IMR-90 (cell line): ENCODE measurements around the gene ZNF362. TPM values are rescaled to one million over a fixed set of nuclear protein-coding genes. Genes with fewer than 3 reads are reported as not detected.

ENCODE experiments used
- ATAC-seq: fragments of 200-7000 bp; cut with Tn5 transposase; 2 replicates; pipeline ENCODE4 v1.9.1; 2020; ENCODE audit warnings: low read depth, mild to moderate bottlenecking, moderate library complexity
- BruUV-seq: library from RNA; stranded (reverse); fragments of 400-500 nt; replicated peaks from 2 replicates; lab custom pipeline; 2021; lab: Mats Ljungman, UMichigan
- CTCF ChIA-PET: fragments of 300-600 bp; formaldehyde crosslinking; extraction: SDS; loops from one replicate; lab custom pipeline; 2021; ENCODE audit warnings: antibody characterized with exemption; lab: Yijun Ruan, JAX
- POLR2A ChIA-PET: fragments of 300-600 bp; sonication (Branson Sonifier 250); formaldehyde crosslinking; loops from one replicate; lab custom pipeline; 2022; ENCODE audit warnings: antibody characterized with exemption; ENCODE audit not compliant: unreplicated experiment; lab: Charles Lee
- DNase-seq: peaks from one replicate; pipeline ENCODE4 v3.0.0; 2013
- H2AFZ ChIP-seq: replicated peaks from 2 replicates; pipeline ENCODE3; 2013; ENCODE audit warnings: low read length, mild to moderate bottlenecking; ENCODE audit not compliant: poor library complexity
- H2AK5ac ChIP-seq: 2 replicates; pipeline ENCODE4 v1.6.1; 2013; ENCODE audit warnings: low read depth, low read length, inconsistent platforms
- H2AK9ac ChIP-seq: replicated peaks from 2 replicates; pipeline ENCODE3; 2013; ENCODE audit warnings: mild to moderate bottlenecking, low read depth, low read length, moderate library complexity; ENCODE audit not compliant: poor library complexity
- H2BK120ac ChIP-seq: 2 replicates; pipeline ENCODE4 v1.6.1; 2013; ENCODE audit warnings: low read depth, low read length, inconsistent platforms
- H2BK15ac ChIP-seq: 3 replicates; pipeline ENCODE4 v1.6.1; 2013; ENCODE audit warnings: low read depth, low read length, inconsistent platforms
- H2BK20ac ChIP-seq: 2 replicates; pipeline ENCODE4 v1.6.1; 2013; ENCODE audit warnings: low read depth, mild to moderate bottlenecking, inconsistent platforms, low read length, moderate library complexity
- H2BK5ac ChIP-seq: 2 replicates; pipeline ENCODE4 v1.6.1; 2013; ENCODE audit warnings: mild to moderate bottlenecking, low read depth, low read length, inconsistent platforms; ENCODE audit not compliant: poor library complexity, severe bottlenecking
- H3K14ac ChIP-seq: replicated peaks from 2 replicates; pipeline ENCODE4 v1.6.1; 2013; ENCODE audit warnings: low read depth, low read length, inconsistent platforms
- H3K18ac ChIP-seq: 2 replicates; pipeline ENCODE4 v1.6.1; 2013; ENCODE audit warnings: low read depth, low read length, control low read depth
- H3K23ac ChIP-seq: 2 replicates; pipeline ENCODE4 v1.6.1; 2013; ENCODE audit warnings: low read depth, low read length, inconsistent platforms
- H3K27ac ChIP-seq: 2 replicates; pipeline ENCODE4 v1.5.1; 2013; ENCODE audit warnings: mild to moderate bottlenecking, control low read depth, low read length; ENCODE audit not compliant: insufficient read depth
- H3K27me3 ChIP-seq: 2 replicates; pipeline ENCODE4 v1.6.1; 2013; ENCODE audit warnings: low read length; ENCODE audit not compliant: control insufficient read depth, insufficient read depth
- H3K36me3 ChIP-seq: 2 replicates; pipeline ENCODE4 v1.6.1; 2013; ENCODE audit warnings: low read length, mixed read lengths; ENCODE audit not compliant: control insufficient read depth, insufficient read depth
- H3K4ac ChIP-seq: 2 replicates; pipeline ENCODE4 v1.6.1; 2013; ENCODE audit warnings: low read depth, low read length, inconsistent platforms
- H3K4me1 ChIP-seq: 2 replicates; pipeline ENCODE4 v1.6.1; 2013; ENCODE audit warnings: low read length, mixed read lengths; ENCODE audit not compliant: control insufficient read depth, insufficient read depth
- H3K4me2 ChIP-seq: 2 replicates; pipeline ENCODE4 v1.6.1; 2013; ENCODE audit warnings: low read depth, mild to moderate bottlenecking, control low read depth, low read length, moderate library complexity
- H3K4me3 ChIP-seq: 2 replicates; pipeline ENCODE4 v1.5.1; 2013; ENCODE audit warnings: low read depth, mild to moderate bottlenecking, control low read depth, low read length, moderate library complexity; ENCODE audit not compliant: insufficient read depth
- H3K56ac ChIP-seq: 2 replicates; pipeline ENCODE4 v1.6.1; 2013; ENCODE audit warnings: low read length, inconsistent platforms; ENCODE audit not compliant: insufficient read depth; ENCODE audit errors: extremely low read depth
- H3K79me1 ChIP-seq, 2 experiments: 2 replicates each; pipeline ENCODE4 v1.6.1; 2013; ENCODE audit warnings: low read length in 2 of 2, inconsistent platforms in 1 of 2, low read depth in 1 of 2
- H3K9ac ChIP-seq: 2 replicates; pipeline ENCODE4 v1.6.1; 2013; ENCODE audit warnings: low read depth, low read length, control low read depth
- H3K9me1 ChIP-seq: 2 replicates; pipeline ENCODE4 v1.6.1; 2013; ENCODE audit warnings: low read length, inconsistent platforms; ENCODE audit not compliant: insufficient read depth
- H3K9me3 ChIP-seq: 2 replicates; pipeline ENCODE4 v1.6.1; 2013; ENCODE audit warnings: low read length; ENCODE audit not compliant: control insufficient read depth, insufficient read depth
- H4K20me1 ChIP-seq: 2 replicates; pipeline ENCODE4 v1.6.1; 2013; ENCODE audit warnings: low read length, inconsistent platforms; ENCODE audit not compliant: insufficient read depth
- H4K5ac ChIP-seq: 2 replicates; pipeline ENCODE4 v1.6.1; 2013; ENCODE audit warnings: mild to moderate bottlenecking, low read depth, low read length, control low read depth
- H4K8ac ChIP-seq, 2 experiments: 2 replicates each; pipeline ENCODE4 v1.6.1; 2013; ENCODE audit warnings: low read depth in 2 of 2, low read length in 2 of 2, control low read depth in 1 of 2, inconsistent platforms in 1 of 2
- H4K91ac ChIP-seq: 2 replicates; pipeline ENCODE4 v1.6.1; 2013; ENCODE audit warnings: low read depth, low read length, inconsistent platforms; ENCODE audit not compliant: insufficient read depth
- CTCF ChIP-seq: conservative IDR thresholded peaks from 2 replicates; pipeline ENCODE4 v1.5.1; 2012; ENCODE audit warnings: mild to moderate bottlenecking, low read depth, low read length, improper control_type of control experiment
- MXI1 ChIP-seq: IDR thresholded peaks from 2 replicates; pipeline ENCODE4 v1.6.1; 2012; ENCODE audit warnings: low read depth, mild to moderate bottlenecking, low read length, moderate library complexity, borderline replicate concordance
- POLR2A ChIP-seq: IDR thresholded peaks from 2 replicates; pipeline ENCODE4 v1.6.1; 2012; ENCODE audit warnings: mild to moderate bottlenecking, low read depth, low read length
- RAD21 ChIP-seq: IDR thresholded peaks from 2 replicates; pipeline ENCODE4 v1.6.1; 2012; ENCODE audit warnings: low read length, improper control_type of control experiment
- RCOR1 ChIP-seq: IDR thresholded peaks from 2 replicates; pipeline ENCODE4 v1.6.1; 2012; ENCODE audit warnings: mild to moderate bottlenecking, low read length, improper control_type of control experiment; ENCODE audit not compliant: insufficient replicate concordance
- SMC3 ChIP-seq: fragments of 150-350 bp; IDR thresholded peaks from 2 replicates; pipeline ENCODE4 v1.6.1; 2016; ENCODE audit warnings: low read depth, mild to moderate bottlenecking, antibody characterized with exemption, low read length, moderate library complexity
- WGBS, 2 experiments: methylation state at CpG; one replicate each; pipeline versions ENCODE4 v1.1.5 to v1.1.7; 2013; ENCODE audit warnings: missing lambda C conversion rate in 2 of 2; ENCODE audit not compliant: insufficient read length in 1 of 2; ENCODE audit errors: extremely low coverage in 2 of 2; 5-methylcytosine and 5-hydroxymethylcytosine counted together
- dilution Hi-C: fragments of 300-500 bp; cut with HindIII; formaldehyde crosslinking; loops from one replicate; pipeline ENCODE4 v1.14.3; 2018; ENCODE audit warnings: low sequenced_read_pairs; ENCODE audit not compliant: unreplicated experiment
- in situ Hi-C: fragments of 300-500 bp; cut with MboI; formaldehyde crosslinking; loops from 3 replicates; pipeline ENCODE4 v1.14.3; 2019; ENCODE audit warnings: low sequenced_read_pairs, inconsistent platforms, mixed read lengths
- intact Hi-C: fragments of 100-400 bp; cut with micrococcal nuclease; formaldehyde crosslinking; loops from 2 replicates; pipeline ENCODE4 v1.10.0; 2022
- polyA plus RNA-seq, 3 experiments: library from polyadenylated mRNA; depleted of rRNA; stranded (reverse); fragments of >200 nt; gene quantifications; 2 replicates each; pipeline ENCODE4 v1.2.3, GENCODE V29; 2012; ENCODE audit warnings: low replicate concordance in 1 of 3
- total RNA-seq: library from RNA; depleted of rRNA; stranded (reverse); fragments of >200 nt; gene quantifications from 2 replicates; pipeline ENCODE4 v1.2.3, GENCODE V29; 2012
- TF ChIP-seq, protein P1 (sequence below): fragments of 150-350 bp; IDR thresholded peaks from 2 replicates; pipeline ENCODE4 v1.6.1; 2017; ENCODE audit warnings: mild to moderate bottlenecking, antibody characterized with exemption, low read length, low read depth
- TF ChIP-seq, protein P2 (sequence below): fragments of 150-350 bp; IDR thresholded peaks from 2 replicates; pipeline ENCODE4 v1.6.1; 2016; ENCODE audit warnings: low read depth, mild to moderate bottlenecking, low read length, moderate library complexity, borderline replicate concordance

The ZNF362 gene
- total and polyA plus RNA-seq, 2 of the 4 experiments (the other 2 are of a cell fraction), result 5.7 to 12.9 TPM

DNA sequence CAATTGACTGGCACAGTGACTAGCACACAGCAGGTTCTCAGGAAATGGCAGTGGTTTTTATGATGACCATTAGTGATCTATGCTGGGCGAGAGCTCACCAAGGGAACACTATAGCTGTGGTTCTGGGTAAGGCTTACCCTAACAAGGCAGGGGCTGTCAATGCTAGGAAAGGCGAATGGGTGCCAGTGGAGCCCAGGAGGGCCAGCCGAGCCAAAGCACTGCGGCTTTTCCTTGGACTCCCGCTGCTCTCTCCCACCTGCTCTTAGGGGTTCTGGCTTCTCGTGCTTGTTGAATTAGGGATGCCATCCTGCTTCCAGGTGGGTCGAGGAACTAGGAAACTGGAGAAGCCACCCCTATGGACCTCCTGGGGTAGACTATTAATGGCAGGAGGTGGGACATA is 74.6 kb downstream of the ZNF362 start:
- no peak overlapping the region; a peak in 1 of 4 replicates for H4K8ac ChIP-seq
- dilution Hi-C loops, result no loop called here
- peaks cover 27% of the 10 kb centered on the region for H3K9me1 ChIP-seq
- BruUV-seq, result no TSS peak
- H3K56ac ChIP-seq, result no peak overlapping the region
- H3K4me1 ChIP-seq, result peaks cover 33% of the 10 kb centered on the region
- H3K36me3 ChIP-seq, result peaks cover 81% of the 10 kb centered on the region
- no peak overlapping the region for H3K4me2 ChIP-seq
- no peak overlapping the region for H2BK20ac ChIP-seq
- H3K14ac ChIP-seq, result no peak overlapping the region
- POLR2A ChIA-PET, result no interaction called here
- DNase-seq, result no peak
- H2AFZ ChIP-seq, result no peak overlapping the region
- no CpG with 5 or more reads among the region's 7 CpGs for WGBS, 2 experiments
- H3K4me3 ChIP-seq, result no peak overlapping the region
- H3K27me3 ChIP-seq, result no peaks in the 10 kb centered on the region
- H2AK5ac ChIP-seq, result no peak overlapping the region
- no peak overlapping the region for H4K91ac ChIP-seq
- no peak overlapping the region for H2BK15ac ChIP-seq
- H3K9ac ChIP-seq, result no peak overlapping the region
- peaks cover 51 to 86% of the 10 kb centered on the region in 2 experiments for H3K79me1 ChIP-seq
- intact Hi-C loops, result no loop called here
- no peak overlapping the region for H3K27ac ChIP-seq
- H2BK120ac ChIP-seq, result no peak overlapping the region
- H3K23ac ChIP-seq, result no peak overlapping the region
- no peak for ATAC-seq
- CTCF ChIA-PET, result interaction anchor here (0.5 kb wide), 1 partner anchor 74 kb away, joined by 3 read pairs; no protein-coding TSS in a partner anchor
- peaks cover 90% of the 10 kb centered on the region for H4K20me1 ChIP-seq
- H2BK5ac ChIP-seq, result no peak overlapping the region
- H3K18ac ChIP-seq, result no peak overlapping the region
- H3K9me3 ChIP-seq, result no peaks in the 10 kb centered on the region
- TF ChIP-seq MXI1 (no peak), CTCF (no peak), SMC3 (no peak), POLR2A (no peak), RAD21 (no peak), RCOR1 (no peak)
- TF ChIP-seq, protein P1, sequence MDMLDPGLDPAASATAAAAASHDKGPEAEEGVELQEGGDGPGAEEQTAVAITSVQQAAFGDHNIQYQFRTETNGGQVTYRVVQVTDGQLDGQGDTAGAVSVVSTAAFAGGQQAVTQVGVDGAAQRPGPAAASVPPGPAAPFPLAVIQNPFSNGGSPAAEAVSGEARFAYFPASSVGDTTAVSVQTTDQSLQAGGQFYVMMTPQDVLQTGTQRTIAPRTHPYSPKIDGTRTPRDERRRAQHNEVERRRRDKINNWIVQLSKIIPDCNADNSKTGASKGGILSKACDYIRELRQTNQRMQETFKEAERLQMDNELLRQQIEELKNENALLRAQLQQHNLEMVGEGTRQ, result no peak
- TF ChIP-seq, protein P2, sequence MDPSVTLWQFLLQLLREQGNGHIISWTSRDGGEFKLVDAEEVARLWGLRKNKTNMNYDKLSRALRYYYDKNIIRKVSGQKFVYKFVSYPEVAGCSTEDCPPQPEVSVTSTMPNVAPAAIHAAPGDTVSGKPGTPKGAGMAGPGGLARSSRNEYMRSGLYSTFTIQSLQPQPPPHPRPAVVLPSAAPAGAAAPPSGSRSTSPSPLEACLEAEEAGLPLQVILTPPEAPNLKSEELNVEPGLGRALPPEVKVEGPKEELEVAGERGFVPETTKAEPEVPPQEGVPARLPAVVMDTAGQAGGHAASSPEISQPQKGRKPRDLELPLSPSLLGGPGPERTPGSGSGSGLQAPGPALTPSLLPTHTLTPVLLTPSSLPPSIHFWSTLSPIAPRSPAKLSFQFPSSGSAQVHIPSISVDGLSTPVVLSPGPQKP, result no peak
- no peak overlapping the region for H3K4ac ChIP-seq
- no peak overlapping the region for H4K5ac ChIP-seq
- no peak overlapping the region for H2AK9ac ChIP-seq
- in situ Hi-C loops, result no loop called here
